ENCODE results near the gene IZUMO1R. TPM values are rescaled to one million over a fixed set of nuclear protein-coding genes. Genes with fewer than 3 reads are reported as not detected.
"Not testable (repeated sequence)": the region's sequence is repeated elsewhere in the genome, so short reads cannot be mapped to it uniquely, and the experiment has no call there.

IZUMO1R gene
- polyA plus RNA-seq, 4 donors, result 0.09 to 0.19 TPM; not detected in 2

- DNase-seq (ENCODE audit: low read depth in 4 of 4, low spot score in 3 of 4), result no peak
Measured at GRCh38 chr11:94322501-94322900, 18.1 kb downstream of the IZUMO1R start.

- no peak for DNase-seq (ENCODE audit: low read depth in 4 of 4, low spot score in 3 of 4)
Measured at GRCh38 chr11:94325681-94326080, 21.3 kb downstream of the IZUMO1R start.

- DNase-seq (ENCODE audit: low read depth in 4 of 4, low spot score in 3 of 4), result no peak
Measured at GRCh38 chr11:94326947-94327346, 22.6 kb downstream of the IZUMO1R start.

GRCh38 chr11:94328587-94329080, 24.3 kb downstream of the IZUMO1R start:
- DNase-seq (ENCODE audit: low read depth in 4 of 4, low spot score in 3 of 4), result no peak

- DNase-seq (ENCODE audit: low read depth in 4 of 4, low spot score in 3 of 4), result no peak
Measured at GRCh38 chr11:94329501-94329900, 25.1 kb downstream of the IZUMO1R start.

- no peak for DNase-seq (ENCODE audit: low read depth in 4 of 4, low spot score in 3 of 4)
Measured at GRCh38 chr11:94330789-94331188, 26.4 kb downstream of the IZUMO1R start.

- no peak for DNase-seq (ENCODE audit: low read depth in 4 of 4, low spot score in 3 of 4)
Measured at GRCh38 chr11:94332814-94333213, 28.4 kb downstream of the IZUMO1R start.

- no peak for DNase-seq (ENCODE audit: low read depth in 4 of 4, low spot score in 3 of 4)
Measured at GRCh38 chr11:94336033-94336432, 31.7 kb downstream of the IZUMO1R start.

GRCh38 chr11:94338651-94339050, 34.3 kb downstream of the IZUMO1R start:
- no peak for DNase-seq (ENCODE audit: low read depth in 4 of 4, low spot score in 3 of 4)

GRCh38 chr11:94342250-94342649, 37.9 kb downstream of the IZUMO1R start:
- no peak for DNase-seq (ENCODE audit: low read depth in 4 of 4, low spot score in 3 of 4)

GRCh38 chr11:94343495-94343894, 39.1 kb downstream of the IZUMO1R start:
- no peak for DNase-seq (ENCODE audit: low read depth in 4 of 4, low spot score in 3 of 4)

- not testable (repeated sequence) for DNase-seq (ENCODE audit: low read depth in 4 of 4, low spot score in 3 of 4)
Measured at GRCh38 chr11:94346311-94346710, 41.9 kb downstream of the IZUMO1R start.

- not testable (repeated sequence) for DNase-seq (ENCODE audit: low read depth in 4 of 4, low spot score in 3 of 4)
Measured at GRCh38 chr11:94350850-94351563, 46.6 kb downstream of the IZUMO1R start.

Other genes starting within 250 kb of the IZUMO1R start
- gene PANX1, start 175.7 kb upstream of the IZUMO1R start, polyA plus RNA-seq (ENCODE audit: insufficient read length in 4 of 4), result 10 to 100 TPM; 24.2 to 28.3 (median 27.1) TPM
- gene GPR83, start 96.8 kb downstream of the IZUMO1R start, polyA plus RNA-seq (ENCODE audit: insufficient read length in 4 of 4), result under 1 TPM; 0.50 to 0.84 (median 0.63) TPM
- 10 to 100 TPM; 22.4 to 30.0 (median 27.6) TPM for gene MRE11, start 189.3 kb downstream of the IZUMO1R start, polyA plus RNA-seq (ENCODE audit: insufficient read length in 4 of 4)
- gene ANKRD49, start 189.4 kb downstream of the IZUMO1R start, polyA plus RNA-seq (ENCODE audit: insufficient read length in 4 of 4), result 10 to 100 TPM; 23.3 to 34.5 (median 29.3) TPM
- gene C11orf97, start 207.9 kb downstream of the IZUMO1R start, polyA plus RNA-seq (ENCODE audit: insufficient read length in 4 of 4), result under 1 TPM in 2 of 4 donors, not detected in 2; 0.16 to 0.25 TPM
- gene FUT4, start 239.3 kb downstream of the IZUMO1R start, polyA plus RNA-seq (ENCODE audit: insufficient read length in 4 of 4), result 1 to 10 TPM; 6.0 to 6.8 (median 6.1) TPM